Tibial artery (tissue), 4 donors: Measurements from ENCODE around the gene CBS.

Experiments used
- DNase-seq, 2 donors: peaks; one replicate each; pipeline ENCODE4 v3.0.0-alpha.2; 2019
- H3K27ac ChIP-seq, 2 donors: fragments of 200-600 bp; sonication (generic) in 1 of 2; 1 replicate in 1 of 2; 2 replicates in 1 of 2; pipeline ENCODE4 v1.5.1; 2018 to 2019; ENCODE audit warnings: mild to moderate bottlenecking in 1 of 2
- H3K27me3 ChIP-seq, 2 donors: fragments of 200-600 bp; sonication (generic) in 1 of 2; one replicate each; pipeline versions ENCODE4 v1.5.1 to v1.6.0; 2016 to 2019
- H3K36me3 ChIP-seq, 3 donors: fragments of 200-600 bp; sonication (generic) in 2 of 3; one replicate each; pipeline ENCODE4 v1.5.1; 2016 to 2019; ENCODE audit warnings: mild to moderate bottlenecking in 2 of 3
- H3K4me1 ChIP-seq, 4 donors: fragments of 200-600 bp; sonication (generic) in 2 of 4; 1 replicate in 3 of 4; 2 replicates in 1 of 4; pipeline ENCODE4 v1.5.1; 2016 to 2019
- H3K4me3 ChIP-seq, 2 donors: fragments of 200-600 bp; sonication (generic) in 1 of 2; 1 replicate in 1 of 2; 2 replicates in 1 of 2; pipeline ENCODE4 v1.5.1; 2018 to 2019; ENCODE audit warnings: mild to moderate bottlenecking in 2 of 2
- H3K9me3 ChIP-seq, 3 donors: fragments of 200-600 bp; sonication (generic) in 1 of 3; one replicate each; pipeline ENCODE4 v1.5.1; 2016 to 2019
- CTCF ChIP-seq, 2 experiments: fragments of 200-600 bp in 1 of 2; fragments of 450-650 bp in 1 of 2; IDR thresholded peaks; one replicate each; pipeline ENCODE4 v1.5.1; 2017 to 2019; ENCODE audit warnings: antibody characterized with exemption in 2 of 2, mild to moderate bottlenecking in 1 of 2, moderate library complexity in 1 of 2
- intact Hi-C: fragments of 100-400 bp; cut with DNase I; formaldehyde crosslinking; loops from one replicate; pipeline ENCODE4 v1.15.0; 2023; ENCODE audit warnings: low total_unique reads

The CBS gene

GRCh38 chr21:43034101-43034500 lies 41.5 kb downstream of the CBS start:
- Histone ChIP-seq H3K4me1 (no peaks in the 10 kb centered on the region), H3K36me3 (peaks cover 15 to 41% (median 26%) of the 10 kb centered on the region in 3 donors), H3K27ac (no peak overlapping the region), H3K9me3 (no peaks in the 10 kb centered on the region), H3K4me3 (no peak overlapping the region), H3K27me3 (no peaks in the 10 kb centered on the region)
- no peak for TF ChIP-seq CTCF (IDR thresholded peaks at IDR 0.05)
- no peak for DNase-seq
- intact Hi-C loops = no loop called here

- no peak for TF ChIP-seq CTCF (IDR thresholded peaks at IDR 0.05)
These were observed 44.5 kb downstream of the CBS start for GRCh38 chr21:43031121-43031619.

GRCh38 chr21:43029785-43030184 lies 45.9 kb downstream of the CBS start:
- no peak for DNase-seq
- H3K36me3 ChIP-seq = peaks cover 20 to 69% (median 44%) of the 10 kb centered on the region in 3 donors

More at GRCh38 chr21:43031121-43031619, 44.5 kb downstream of the CBS start:
- Histone ChIP-seq H3K27ac (no peak overlapping the region), H3K9me3 (no peaks in the 10 kb centered on the region), H3K4me1 (no peaks in the 10 kb centered on the region), H3K4me3 (no peak overlapping the region), H3K36me3 (peaks cover 15 to 63% (median 32%) of the 10 kb centered on the region in 3 donors), H3K27me3 (no peaks in the 10 kb centered on the region)
- intact Hi-C loops = no loop called here
- no peak for DNase-seq

GRCh38 chr21:43027846-43028731 lies 47.5 kb downstream of the CBS start:
- no peak for TF ChIP-seq CTCF (IDR thresholded peaks at IDR 0.05)
- intact Hi-C loops = no loop called here
- no peak for DNase-seq
- Histone ChIP-seq H3K27ac (no peak overlapping the region), H3K9me3 (no peaks in the 10 kb centered on the region), H3K27me3 (no peaks in the 10 kb centered on the region), H3K4me1 (no peaks in the 10 kb centered on the region), H3K36me3 (peaks cover 20 to 86% (median 53%) of the 10 kb centered on the region in 3 donors), H3K4me3 (no peak overlapping the region)

More at GRCh38 chr21:43029785-43030184, 45.9 kb downstream of the CBS start:
- intact Hi-C loops = no loop called here
- no peak overlapping the region for H3K27ac ChIP-seq
- H3K9me3 ChIP-seq = no peaks in the 10 kb centered on the region
- no peaks in the 10 kb centered on the region for H3K27me3 ChIP-seq
- no peak overlapping the region for H3K4me3 ChIP-seq
- no peak for TF ChIP-seq CTCF (IDR thresholded peaks at IDR 0.05)
- H3K4me1 ChIP-seq = no peaks in the 10 kb centered on the region

GRCh38 chr21:43025636-43026180 lies 49.9 kb downstream of the CBS start:
- intact Hi-C loops = no loop called here
- Histone ChIP-seq H3K27me3 (no peaks in the 10 kb centered on the region), H3K4me1 (no peaks in the 10 kb centered on the region), H3K36me3 (peaks cover 26 to 90% (median 57%) of the 10 kb centered on the region in 3 donors), H3K9me3 (no peaks in the 10 kb centered on the region), H3K4me3 (no peak overlapping the region), H3K27ac (no peak overlapping the region)
- TF ChIP-seq CTCF (IDR thresholded peaks at IDR 0.05) = no peak
- no peak for DNase-seq
